ENCODE data around the gene DNAJC25.

GRCh38 chr9:111648066-111648465 lies 16.9 kb downstream of the DNAJC25 start:
- TF ChIP-seq CTCF (IDR thresholded peaks at IDR 0.05) (no peak), POLR2A (IDR thresholded peaks at IDR 0.05) (no peak)
